ENCODE results near the gene PTCH1.

- TF ChIP-seq POLR2A (IDR thresholded peaks at IDR 0.05), result no peak
- TF ChIP-seq CTCF (IDR thresholded peaks at IDR 0.05), result no peak
Observed at GRCh38 chr9:95507464-95508241, 9.1 kb downstream of the PTCH1 start.
